HG03039 (cell line): Measurements from ENCODE around the gene RUBCNL.

ENCODE experiments used
- ATAC-seq: cut with Tn5 transposase; IDR thresholded peaks from one replicate; pipeline ENCODE4 v1.9.1; 2021; ENCODE audit warnings: mild to moderate bottlenecking, moderate library complexity; ENCODE audit not compliant: unreplicated experiment

The RUBCNL gene

DNA sequence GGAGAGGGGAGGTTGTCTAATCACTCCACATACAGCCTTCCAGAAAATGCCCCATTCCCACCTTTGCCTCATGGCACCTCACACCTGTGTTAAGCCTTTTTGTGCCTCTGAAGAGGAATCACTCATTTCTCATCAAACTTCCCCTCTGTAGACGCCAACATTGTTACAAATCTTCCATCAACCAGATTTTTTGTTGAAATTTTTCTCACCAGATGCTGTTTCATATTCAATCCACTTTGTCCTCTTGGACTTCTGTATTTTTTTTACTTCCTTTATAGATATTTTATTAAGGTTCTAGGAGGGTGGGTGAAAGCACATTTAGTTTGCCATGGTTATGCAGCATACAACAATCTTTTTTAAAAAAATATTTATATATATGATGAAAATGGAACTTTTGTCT, 74.0 kb downstream of the RUBCNL start:
- ATAC-seq, result no peak

DNA sequence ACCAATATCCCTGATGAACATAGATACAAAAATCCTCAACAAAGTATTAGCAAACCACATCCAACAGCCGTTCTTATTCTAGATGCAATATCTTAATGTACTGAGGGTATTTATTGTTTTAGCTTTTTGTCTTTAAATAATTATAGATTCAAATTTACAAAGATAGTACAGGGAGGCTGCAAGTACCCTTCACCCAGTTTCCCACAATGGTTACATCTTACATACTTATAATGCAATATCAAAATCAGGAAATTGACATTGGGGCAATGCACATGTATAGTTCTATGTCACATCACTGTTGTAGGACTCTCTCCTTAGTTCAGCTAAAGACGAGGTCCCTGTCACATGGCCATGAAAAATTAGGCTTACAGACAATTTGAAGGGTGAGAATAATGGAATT, 75.8 kb downstream of the RUBCNL start:
- no peak for ATAC-seq

DNA sequence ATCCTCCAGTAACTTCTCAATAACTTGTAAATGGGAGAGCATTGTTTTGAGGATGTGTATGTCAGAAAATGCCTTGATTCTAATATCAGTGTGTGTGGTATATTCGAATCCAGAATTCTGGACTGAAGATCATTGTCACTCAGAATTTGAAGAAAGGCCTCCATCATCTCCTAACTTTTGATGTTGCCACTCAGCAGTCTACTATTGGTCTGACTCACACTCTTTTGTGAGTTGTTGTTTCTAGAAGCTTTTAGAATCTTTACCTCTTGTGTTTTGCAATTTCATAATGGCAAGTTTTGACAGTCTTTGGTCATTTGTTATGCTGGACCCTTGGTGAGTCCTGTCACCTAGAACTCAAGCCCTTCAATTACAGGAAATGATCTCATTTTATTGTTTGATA, 77.0 kb downstream of the RUBCNL start:
- ATAC-seq, result no peak

DNA sequence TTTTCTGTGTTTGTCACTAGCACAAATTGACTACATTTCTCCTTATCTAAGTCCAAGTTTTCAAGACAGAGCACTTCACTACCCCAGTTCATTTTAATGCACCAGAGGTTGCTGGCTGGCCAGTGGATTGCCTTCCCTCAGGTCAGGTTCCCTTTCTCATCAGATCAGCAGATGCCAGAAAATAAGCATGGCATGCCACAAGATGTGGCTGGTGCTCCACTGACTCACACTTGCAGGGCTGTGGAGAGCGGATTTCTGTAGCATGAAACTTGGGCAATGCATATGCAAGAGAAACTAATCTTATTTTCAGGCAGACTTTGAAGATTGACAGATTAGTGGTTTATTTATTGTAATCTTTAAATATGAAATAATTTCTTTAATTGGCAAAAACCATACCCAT, 79.5 kb downstream of the RUBCNL start:
- no peak for ATAC-seq

DNA sequence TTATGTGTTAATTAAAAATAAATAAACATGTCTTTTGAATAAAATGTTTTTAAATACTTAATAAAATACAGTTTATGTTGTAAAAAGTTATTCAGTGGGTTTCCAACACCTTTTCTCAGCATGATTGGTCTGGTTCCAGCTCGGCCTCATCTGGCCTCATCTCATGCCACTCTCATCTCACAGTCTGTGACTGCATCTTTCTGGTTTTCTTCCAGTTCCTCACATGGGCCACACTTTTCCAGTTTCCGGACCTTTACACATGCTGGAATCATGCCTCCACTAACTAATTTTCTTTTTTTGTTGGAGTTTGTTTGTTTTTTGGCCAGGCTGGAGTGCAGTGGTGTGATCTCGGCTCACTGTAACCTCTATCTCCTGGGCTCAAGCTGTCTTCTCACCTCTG, 82.5 kb downstream of the RUBCNL start:
- no peak for ATAC-seq

DNA sequence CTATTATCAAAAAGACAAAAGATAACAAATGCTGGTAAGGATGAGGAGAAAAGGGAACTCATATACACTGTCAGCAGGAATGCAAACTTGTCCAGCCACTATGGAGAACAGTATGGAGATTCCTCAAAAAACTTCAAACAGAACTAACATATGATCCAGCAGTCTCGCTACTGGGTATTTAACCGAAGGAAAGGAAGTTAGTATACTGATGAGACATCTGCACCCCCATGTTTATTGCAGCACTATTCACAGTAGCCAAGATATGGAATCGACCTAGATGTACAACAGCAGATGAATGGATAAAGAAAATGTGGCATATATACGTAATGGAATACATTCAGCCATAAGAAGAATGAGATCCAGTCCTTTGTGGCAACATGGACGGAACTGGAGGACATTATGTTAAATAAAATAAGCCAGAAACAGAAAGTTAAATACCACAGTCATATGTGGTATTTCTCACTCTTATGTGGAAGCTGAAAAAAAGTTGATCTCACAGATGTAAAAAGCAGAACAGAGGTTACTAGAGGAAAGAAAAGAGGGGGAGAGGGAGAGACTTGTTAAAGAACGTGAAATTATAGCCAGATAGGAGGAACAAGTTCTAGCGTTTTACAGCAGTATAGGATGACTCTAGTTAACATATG, 83.2 kb downstream of the RUBCNL start:
- no peak for ATAC-seq

DNA sequence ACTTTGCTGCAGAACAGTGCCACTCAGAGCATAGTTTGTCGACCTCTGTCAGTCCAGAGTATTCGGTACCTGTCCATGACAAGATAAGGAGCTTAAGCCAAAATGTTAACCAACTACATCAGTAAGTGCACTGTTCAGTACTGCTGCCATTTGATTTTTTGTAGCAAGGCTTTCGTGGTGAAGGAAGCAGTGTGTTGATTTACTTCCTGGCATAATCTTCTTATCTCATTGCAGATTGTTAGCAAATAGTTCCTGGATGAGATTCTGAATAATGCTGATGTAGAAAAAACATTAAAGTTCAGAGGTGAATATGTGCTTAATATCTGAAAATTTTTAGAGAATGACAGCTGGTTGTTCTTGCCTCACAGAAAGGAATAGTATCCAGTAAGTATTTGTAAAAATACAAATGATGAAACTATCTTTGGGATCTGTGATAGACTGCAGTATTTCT, 89.7 kb downstream of the RUBCNL start:
- no peak for ATAC-seq

DNA sequence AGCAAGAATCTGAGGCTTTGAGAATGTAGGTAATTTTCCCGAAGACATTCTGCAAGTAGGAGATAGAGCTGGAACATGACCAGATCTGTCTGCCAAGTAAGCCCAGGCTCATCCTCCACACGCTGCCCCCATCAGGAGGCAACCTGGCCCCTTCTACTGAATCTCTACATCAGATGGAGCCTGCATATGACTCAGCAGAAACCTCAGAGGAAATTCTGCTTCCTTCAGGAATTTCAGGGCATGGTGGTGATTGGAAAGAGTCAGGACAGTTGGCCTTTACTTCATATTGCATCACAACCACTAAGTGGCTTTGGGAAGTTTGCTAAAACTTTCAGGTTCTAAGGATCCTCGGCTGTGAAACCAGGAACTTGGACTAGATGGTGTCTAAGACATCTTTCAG, 90.1 kb downstream of the RUBCNL start:
- ATAC-seq, result no peak

DNA sequence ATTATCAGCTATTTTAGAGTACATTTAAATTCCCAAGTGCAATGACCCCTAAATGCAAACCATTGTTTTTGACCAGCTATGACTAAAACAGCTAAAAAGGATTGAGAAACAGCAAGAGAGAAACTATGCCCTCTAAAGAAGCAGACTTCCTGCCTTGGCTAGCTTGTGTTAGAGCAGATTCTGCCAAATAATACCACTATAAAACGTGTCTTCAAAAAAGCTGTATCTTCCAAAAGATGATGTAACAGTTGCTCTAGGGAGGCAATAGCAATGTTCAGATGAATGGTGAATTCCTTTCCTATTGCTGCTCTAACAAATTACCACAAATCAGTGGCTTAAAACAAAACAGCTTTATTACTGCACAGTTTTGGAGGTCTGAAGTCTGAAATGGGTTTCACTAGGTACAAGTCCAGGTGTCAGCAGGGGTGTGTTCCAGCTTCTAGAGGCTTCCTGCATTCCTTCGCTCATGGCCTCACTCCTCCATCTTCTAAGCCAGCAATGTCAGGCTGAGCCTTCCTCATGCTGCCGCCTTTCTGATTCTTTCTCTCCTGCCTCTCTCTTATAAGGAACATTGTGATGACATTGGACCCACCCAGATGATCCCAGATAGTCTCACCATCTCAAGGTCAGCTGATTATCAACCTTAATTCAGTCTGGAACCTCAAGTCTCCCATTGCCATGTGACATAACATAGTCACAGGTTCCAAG, 90.8 kb downstream of the RUBCNL start:
- ATAC-seq, result peak; percentile 18

DNA sequence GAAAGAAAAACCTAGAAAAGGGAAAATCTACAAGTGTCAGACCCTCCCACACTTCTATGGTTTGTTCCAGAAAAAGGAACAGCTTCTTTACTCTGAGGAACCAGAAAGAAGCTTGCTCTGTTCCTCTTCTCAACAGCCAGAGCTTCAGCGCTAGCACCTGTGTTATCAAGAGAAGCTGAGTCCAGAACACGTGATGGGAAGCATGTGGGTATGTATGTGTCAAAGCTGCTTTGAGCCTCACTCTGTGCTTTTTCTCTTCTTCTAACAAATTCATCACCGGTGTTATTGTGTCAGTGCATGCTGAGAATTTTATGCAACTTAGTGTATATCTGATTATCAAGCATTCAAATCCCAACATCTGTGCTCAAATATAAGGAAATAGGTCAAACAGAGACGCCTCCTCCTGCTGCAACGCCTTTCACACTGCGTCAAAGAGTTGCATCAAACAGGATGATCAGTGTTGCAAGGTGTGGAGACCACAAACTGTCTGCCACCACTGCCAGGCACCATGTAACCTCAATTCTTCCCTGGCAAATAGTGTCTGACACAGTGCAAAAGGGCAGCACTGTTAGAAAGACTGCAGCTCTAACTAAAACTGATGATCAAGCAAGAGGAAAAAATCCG, 91.4 kb downstream of the RUBCNL start:
- ATAC-seq, result peak; percentile 64

DNA sequence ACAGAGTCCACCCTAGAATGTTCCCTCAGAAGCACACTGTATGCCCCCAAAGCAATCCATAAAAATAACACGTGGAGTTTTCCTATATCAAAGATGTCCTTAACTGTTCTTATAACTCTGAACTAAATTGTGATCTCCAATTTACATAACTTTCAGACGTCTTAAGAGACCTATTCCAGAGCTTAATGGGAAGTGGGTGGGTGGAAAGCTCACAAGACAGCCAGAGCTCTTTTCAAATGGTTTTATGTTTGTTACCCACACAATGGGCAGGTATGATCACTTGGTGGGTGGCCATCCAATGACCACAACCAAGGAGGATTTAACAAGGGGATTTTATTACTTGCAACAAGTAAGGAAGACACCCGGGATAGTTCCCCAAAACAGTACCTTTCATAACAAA, 93.6 kb downstream of the RUBCNL start:
- no peak for ATAC-seq
